ENCODE measurements around the gene TMEM247. TPM values are rescaled to one million over a fixed set of nuclear protein-coding genes. Genes with fewer than 3 reads are reported as not detected.

The TMEM247 gene
- total RNA-seq, 2 experiments from 2014 or later: not detected

GRCh38 chr2:46461011-46461674 is 18.2 kb upstream of the TMEM247 start:
- Mint-ChIP-seq H3K36me3 (ENCODE audit: low read depth) (no peaks in the 10 kb centered on the region), H3K27me3 (peaks cover 5% of the 10 kb centered on the region), H3K4me1 (ENCODE audit: low read depth) (peaks cover 10% of the 10 kb centered on the region), H3K9me3 (no peaks in the 10 kb centered on the region), H3K27ac (no peak overlapping the region), H3K4me3 (no peak overlapping the region)
- no peaks in the 10 kb centered on the region for H3K27me3 ChIP-seq (ENCODE audit: control insufficient read depth in 1 of 2, insufficient read depth in 2 of 2, low read length in 2 of 2)
- DNase-seq: peak; percentile 41 to 83 (median 68)
- TF ChIP-seq, protein P1, sequence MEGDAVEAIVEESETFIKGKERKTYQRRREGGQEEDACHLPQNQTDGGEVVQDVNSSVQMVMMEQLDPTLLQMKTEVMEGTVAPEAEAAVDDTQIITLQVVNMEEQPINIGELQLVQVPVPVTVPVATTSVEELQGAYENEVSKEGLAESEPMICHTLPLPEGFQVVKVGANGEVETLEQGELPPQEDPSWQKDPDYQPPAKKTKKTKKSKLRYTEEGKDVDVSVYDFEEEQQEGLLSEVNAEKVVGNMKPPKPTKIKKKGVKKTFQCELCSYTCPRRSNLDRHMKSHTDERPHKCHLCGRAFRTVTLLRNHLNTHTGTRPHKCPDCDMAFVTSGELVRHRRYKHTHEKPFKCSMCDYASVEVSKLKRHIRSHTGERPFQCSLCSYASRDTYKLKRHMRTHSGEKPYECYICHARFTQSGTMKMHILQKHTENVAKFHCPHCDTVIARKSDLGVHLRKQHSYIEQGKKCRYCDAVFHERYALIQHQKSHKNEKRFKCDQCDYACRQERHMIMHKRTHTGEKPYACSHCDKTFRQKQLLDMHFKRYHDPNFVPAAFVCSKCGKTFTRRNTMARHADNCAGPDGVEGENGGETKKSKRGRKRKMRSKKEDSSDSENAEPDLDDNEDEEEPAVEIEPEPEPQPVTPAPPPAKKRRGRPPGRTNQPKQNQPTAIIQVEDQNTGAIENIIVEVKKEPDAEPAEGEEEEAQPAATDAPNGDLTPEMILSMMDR (IDR thresholded peaks at IDR 0.05): peak; percentile 100
- H3K27ac ChIP-seq (ENCODE audit: low read depth in 1 of 2, low read length in 2 of 2): no peak overlapping the region
- no peak overlapping the region for H3K4me3 ChIP-seq (ENCODE audit: low read length)
- CTCF ChIA-PET: interaction anchor here (1.0 to 1.6 kb wide), 6 partner anchors 11 to 468 kb away, joined by 3 to 6 read pairs (median 4); no protein-coding TSS in a partner anchor
- peak; percentile 60 for ATAC-seq (ENCODE audit: poor library complexity)
- H3K9me3 ChIP-seq (ENCODE audit: control insufficient read depth in 1 of 2, insufficient read depth in 1 of 2, low read length in 2 of 2): no peaks in the 10 kb centered on the region
- no peaks in the 10 kb centered on the region for H3K36me3 ChIP-seq (ENCODE audit: insufficient read depth, low read length)
- peaks cover 12% of the 10 kb centered on the region for H3K4me1 ChIP-seq (ENCODE audit: insufficient read depth, low read length)
- intact Hi-C loops (cut with DNase I, micrococcal nuclease): loop anchor here (1.0 to 2.0 kb wide), 5 partner anchors 94 to 468 kb away; no protein-coding TSS in a partner anchor
- POLR2A ChIA-PET: no interaction called here

- no peaks in the 10 kb centered on the region for H3K27me3 ChIP-seq (ENCODE audit: control insufficient read depth in 1 of 2, insufficient read depth in 2 of 2, low read length in 2 of 2)
- H3K27ac ChIP-seq (ENCODE audit: low read depth in 1 of 2, low read length in 2 of 2): no peak overlapping the region
- no peaks in the 10 kb centered on the region for H3K9me3 Mint-ChIP-seq
- H3K4me1 ChIP-seq (ENCODE audit: insufficient read depth, low read length): peaks cover 12% of the 10 kb centered on the region
- H3K4me3 Mint-ChIP-seq: no peak overlapping the region
- intact Hi-C loops (cut with DNase I, micrococcal nuclease): loop anchor here (1.0 to 2.0 kb wide), 6 partner anchors 95 to 468 kb away; no protein-coding TSS in a partner anchor
- H3K9me3 ChIP-seq (ENCODE audit: control insufficient read depth in 1 of 2, insufficient read depth in 1 of 2, low read length in 2 of 2): no peaks in the 10 kb centered on the region
- peaks cover under 1% of the 10 kb centered on the region for H3K27me3 Mint-ChIP-seq
- peaks cover 10% of the 10 kb centered on the region for H3K4me1 Mint-ChIP-seq (ENCODE audit: low read depth)
- no peak overlapping the region for H3K27ac Mint-ChIP-seq
- ATAC-seq (ENCODE audit: poor library complexity): no peak
- CTCF ChIA-PET: interaction anchor here (1.0 to 1.3 kb wide), 3 partner anchors 141 to 468 kb away, joined by 3 to 6 read pairs (median 5); no protein-coding TSS in a partner anchor
- peak in 3 of 14 experiments; percentile 29 to 68 (median 59) for DNase-seq
- no peaks in the 10 kb centered on the region for H3K36me3 Mint-ChIP-seq (ENCODE audit: low read depth)
- TF ChIP-seq, protein P1 (IDR thresholded peaks at IDR 0.05): peak; percentile 58
- POLR2A ChIA-PET: interaction anchor here (1.3 kb wide), 1 partner anchor 468 kb away, joined by 3 read pairs; no protein-coding TSS in a partner anchor
- H3K36me3 ChIP-seq (ENCODE audit: insufficient read depth, low read length): no peaks in the 10 kb centered on the region
- H3K4me3 ChIP-seq (ENCODE audit: low read length): no peak overlapping the region
Observed at GRCh38 chr2:46461709-46462171, 17.6 kb upstream of the TMEM247 start.

DNA sequence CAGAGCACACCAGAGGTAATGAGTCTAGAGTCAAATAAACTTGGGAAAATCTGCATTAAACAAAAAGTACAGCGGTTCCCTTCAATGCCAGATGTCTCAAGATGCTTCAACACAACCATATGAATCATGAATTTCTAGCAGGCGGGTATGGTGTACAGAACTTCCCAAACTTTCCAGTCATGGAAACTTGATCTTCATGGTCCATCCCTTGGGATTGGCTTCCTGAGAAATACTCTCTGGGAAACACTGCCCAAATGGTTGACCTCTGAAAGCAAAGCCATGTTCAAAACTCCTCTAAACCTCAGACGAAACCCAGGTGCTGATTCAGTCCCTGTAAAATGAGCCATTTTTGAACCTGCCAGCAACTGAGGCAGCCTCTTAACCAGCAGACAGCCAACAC is 16.4 kb upstream of the TMEM247 start:
- Mint-ChIP-seq H3K4me3 (no peak overlapping the region), H3K27me3 (no peaks in the 10 kb centered on the region), H3K36me3 (ENCODE audit: low read depth) (no peaks in the 10 kb centered on the region), H3K4me1 (ENCODE audit: low read depth) (peaks cover 10% of the 10 kb centered on the region), H3K9me3 (no peaks in the 10 kb centered on the region), H3K27ac (no peak overlapping the region)
- intact Hi-C loops (cut with DNase I, micrococcal nuclease): loop anchor here in 1 of 2 experiments (2.0 kb wide), 1 partner anchor 128 kb away; no protein-coding TSS in a partner anchor
- POLR2A ChIA-PET: interaction anchor here (1.3 kb wide), 1 partner anchor 470 kb away, joined by 3 read pairs; no protein-coding TSS in a partner anchor
- Histone ChIP-seq H3K27ac (ENCODE audit: low read depth in 1 of 2, low read length in 2 of 2) (no peak overlapping the region), H3K4me3 (ENCODE audit: low read length) (no peak overlapping the region), H3K4me1 (ENCODE audit: insufficient read depth, low read length) (peaks cover 12% of the 10 kb centered on the region), H3K9me3 (ENCODE audit: control insufficient read depth in 1 of 2, insufficient read depth in 1 of 2, low read length in 2 of 2) (no peaks in the 10 kb centered on the region), H3K27me3 (ENCODE audit: control insufficient read depth in 1 of 2, insufficient read depth in 2 of 2, low read length in 2 of 2) (no peaks in the 10 kb centered on the region), H3K36me3 (ENCODE audit: insufficient read depth, low read length) (no peaks in the 10 kb centered on the region)
- ATAC-seq (ENCODE audit: poor library complexity): no peak
- TF ChIP-seq, protein P1 (IDR thresholded peaks at IDR 0.05): no peak
- CTCF ChIA-PET: interaction anchor here (1.3 kb wide), 1 partner anchor 187 kb away, joined by 5 read pairs; no protein-coding TSS in a partner anchor
- no peak for DNase-seq

All from CD4-positive, alpha-beta T cell (primary cell).